Motor neuron (in vitro differentiated cells): ENCODE measurements around the gene YIPF1. TPM values are rescaled to one million over a fixed set of nuclear protein-coding genes. Genes with fewer than 3 reads are reported as not detected.
"Not testable (repeated sequence)": the region's sequence is repeated elsewhere in the genome, so short reads cannot be mapped to it uniquely, and the experiment has no call there.

Experiments
- ATAC-seq, 8 experiments: fragments of 200-7000 bp; cut with Tn5 transposase; replicated peaks in 6 of 8; 2 replicates each; pipeline ENCODE4 v1.8.0; 2021; ENCODE audit warnings: mild to moderate bottlenecking in 8 of 8, moderate library complexity in 8 of 8
- H3K27ac ChIP-seq, 2 donors: fragments of 250-450 bp; sonication (Bioruptor Pico); 2 replicates each; pipeline ENCODE4 v1.9.0; 2021; ENCODE audit warnings: antibody characterized with exemption in 2 of 2, mild to moderate bottlenecking in 2 of 2, moderate library complexity in 1 of 2
- H3K4me1 ChIP-seq, 2 donors: fragments of 250-450 bp; sonication (Bioruptor Pico); replicated peaks in 1 of 2; 2 replicates each; pipeline ENCODE4 v1.6.1; 2021; ENCODE audit warnings: antibody characterized with exemption in 2 of 2, mild to moderate bottlenecking in 2 of 2, moderate library complexity in 1 of 2
- H3K4me3 ChIP-seq, 5 donors: fragments of 250-450 bp; sonication (Bioruptor Pico); 2 replicates each; pipeline ENCODE4 v1.9.0; 2021; ENCODE audit warnings: antibody characterized with exemption in 5 of 5, mild to moderate bottlenecking in 5 of 5, moderate library complexity in 4 of 5
- WGBS, 10 experiments: fragments of 450-650 bp; shearing (Covaris generic); methylation state at CpG; one replicate each; pipeline ENCODE4 v1.0.0; 2022; 5-methylcytosine and 5-hydroxymethylcytosine counted together
- in situ Hi-C, 9 experiments: fragments of 400-800 bp; cut with MboI; loops; one replicate each; pipeline ENCODE4 v1.15.0; 2021; ENCODE audit warnings: low sequenced_read_pairs in 9 of 9, low pct_unique_long_range_greater_than_20kb in 2 of 9; ENCODE audit not compliant: unreplicated experiment in 9 of 9
- total RNA-seq, 8 experiments: library from RNA; unstranded; fragments of 300-600 nt; gene quantifications; 2 replicates each; pipeline versions ENCODE4 v1.2.3 to v1.2.4, GENCODE V29; 2022

The YIPF1 gene
- total RNA-seq, 8 experiments from 2014 or later, result 18.4 to 41.4 (median 34.6) TPM

DNA sequence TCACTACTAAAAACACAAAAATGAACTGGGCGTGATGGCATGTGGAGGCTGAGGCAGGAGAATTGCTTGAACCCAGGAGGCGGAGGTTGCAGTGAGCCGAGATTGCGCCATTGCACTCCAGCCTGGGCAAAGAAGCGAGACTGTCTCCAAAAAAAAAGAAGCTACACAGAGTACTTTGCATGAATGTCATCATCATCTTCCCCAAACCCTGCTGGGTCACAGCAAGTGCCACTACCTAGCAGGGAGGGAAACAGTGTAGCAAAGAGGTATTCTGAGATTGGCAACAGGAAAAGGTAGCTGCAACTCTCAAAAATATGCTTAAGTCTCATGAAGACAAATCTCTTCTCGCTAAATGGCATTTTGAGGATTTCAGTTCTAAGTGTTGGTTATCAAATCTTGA is 64.3 kb downstream of the YIPF1 start:
- 94 to 100% (median 100%) methylated on average over 1 to 6 of the region's 6 CpGs; no CpG with 5 or more reads in 1 of the 10 experiments for WGBS, 10 experiments
- Histone ChIP-seq H3K4me3 (no peak overlapping the region), H3K4me1 (no peaks in the 10 kb centered on the region), H3K27ac (no peak overlapping the region)
- ATAC-seq, result no peak
- in situ Hi-C loops, result loop anchor here in 1 of 9 experiments (25.0 kb wide), 1 partner anchor 338 kb away; no protein-coding TSS in a partner anchor

DNA sequence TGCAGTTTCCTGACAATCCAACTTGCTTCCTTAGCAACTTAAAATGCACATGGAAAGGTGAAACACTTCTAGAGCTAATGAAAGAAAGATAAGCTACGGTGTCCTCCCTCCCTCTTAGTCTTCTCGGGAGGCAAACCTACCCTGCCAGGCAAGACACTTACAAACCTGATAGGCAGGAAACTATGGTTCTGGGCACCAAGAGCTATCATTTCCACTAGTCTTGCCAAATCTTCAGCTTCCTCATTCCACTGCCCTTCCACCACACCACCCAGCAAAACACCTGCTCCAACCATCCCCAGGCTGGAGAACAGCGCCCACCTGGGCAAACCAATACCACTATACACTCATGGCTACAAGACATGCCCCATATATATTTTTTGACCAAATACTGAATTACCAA is 66.7 kb downstream of the YIPF1 start:
- no peak overlapping the region for H3K4me3 ChIP-seq
- in situ Hi-C loops, result no loop called here
- no peak for ATAC-seq
- 82 to 100% (median 93%) methylated on average over 1 to 3 of the region's 3 CpGs; no CpG with 5 or more reads in 1 of the 10 experiments for WGBS, 10 experiments
- no peak overlapping the region for H3K27ac ChIP-seq
- no peaks in the 10 kb centered on the region for H3K4me1 ChIP-seq

DNA sequence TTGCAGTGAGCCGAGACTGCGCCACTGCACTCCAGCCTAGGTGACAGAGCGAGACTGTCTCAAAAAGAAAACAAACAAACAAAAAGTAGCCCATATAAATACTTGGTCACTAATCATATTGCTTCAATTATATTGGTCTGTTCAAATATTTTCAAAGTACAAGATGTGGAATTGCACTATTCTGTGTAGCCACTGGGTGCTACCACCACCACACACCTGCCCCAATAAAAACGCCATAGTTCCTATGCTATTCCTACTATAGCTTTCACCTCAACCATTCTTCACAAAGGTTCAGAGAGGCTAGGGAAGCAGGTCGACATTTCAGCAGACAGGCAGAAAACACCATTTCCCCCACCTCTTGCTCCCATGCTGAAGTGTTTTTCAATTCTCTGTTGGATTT is 68.2 kb downstream of the YIPF1 start:
- in situ Hi-C loops, result no loop called here
- Histone ChIP-seq H3K27ac (no peak overlapping the region), H3K4me1 (no peaks in the 10 kb centered on the region), H3K4me3 (no peak overlapping the region)
- 82 to 100% (median 92%) methylated on average over 1 to 5 of the region's 5 CpGs; no CpG with 5 or more reads in 4 of the 10 experiments for WGBS, 10 experiments
- no peak for ATAC-seq

DNA sequence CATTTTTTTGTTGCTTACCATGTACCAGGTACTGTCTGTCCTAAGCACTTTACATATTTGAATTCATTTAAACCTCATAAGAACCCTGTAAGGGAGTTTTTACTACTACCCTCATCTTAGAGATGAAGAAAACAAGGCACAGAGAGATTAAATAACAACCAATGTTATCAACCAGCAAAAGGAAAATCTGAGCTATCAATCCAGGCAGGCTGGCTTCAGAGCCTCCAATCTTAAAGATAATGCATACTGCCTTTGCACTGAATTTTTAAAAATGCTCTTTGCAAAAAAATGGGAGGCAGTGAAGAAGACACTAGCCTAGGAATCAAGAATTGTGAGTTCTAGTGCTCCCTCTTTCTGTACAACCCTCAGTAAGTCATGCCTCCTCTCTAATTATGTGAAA is 70.2 kb downstream of the YIPF1 start:
- Histone ChIP-seq H3K27ac (no peak overlapping the region), H3K4me3 (no peak overlapping the region), H3K4me1 (no peaks in the 10 kb centered on the region)
- ATAC-seq, result no peak
- in situ Hi-C loops, result no loop called here

DNA sequence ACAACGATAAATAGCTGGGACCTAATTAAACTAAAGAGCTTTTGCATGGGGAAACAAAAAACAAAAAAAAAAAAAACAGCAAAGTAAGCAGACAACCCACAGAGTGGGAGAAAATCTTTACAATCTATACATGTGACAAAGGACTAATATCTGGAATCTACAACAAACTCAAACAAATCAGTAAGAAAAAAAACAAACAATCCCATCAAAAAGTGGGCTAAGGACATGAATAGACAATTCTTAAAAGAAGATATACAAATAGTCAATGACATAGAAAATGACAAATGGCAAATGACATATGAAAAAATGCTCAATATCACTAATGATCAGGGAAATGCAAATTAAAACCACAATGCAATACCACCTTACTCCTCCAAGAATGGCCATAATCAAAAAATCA is 73.0 kb downstream of the YIPF1 start:
- WGBS, 10 experiments, result 91 to 100% (median 100%) methylated on average over 1 of the region's 1 CpG; no CpG with 5 or more reads in 1 of the 10 experiments
- in situ Hi-C loops, H3K4me3 ChIP-seq, H3K4me1 ChIP-seq, H3K27ac ChIP-seq, ATAC-seq: not testable (repeated sequence)

DNA sequence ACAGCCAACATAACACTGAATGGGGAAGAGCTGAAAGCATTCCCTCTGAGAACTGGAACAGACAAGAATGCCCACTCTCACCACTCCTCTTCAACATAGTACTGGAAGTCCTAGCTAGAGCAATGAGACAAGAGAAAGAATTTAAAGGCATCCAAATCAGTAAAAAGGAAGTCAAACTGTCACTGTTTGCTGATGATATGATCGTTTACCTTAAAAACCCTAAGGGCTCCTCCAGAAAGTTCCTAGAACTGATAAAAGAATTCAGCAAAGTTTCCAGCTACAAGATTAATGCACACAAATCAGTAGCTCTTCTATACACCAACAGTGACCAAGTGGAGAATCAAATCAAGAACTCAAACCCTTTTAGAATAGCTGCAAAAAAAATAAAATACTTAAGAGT is 74.1 kb downstream of the YIPF1 start:
- WGBS, 10 experiments, result 67 to 100% (median 100%) methylated on average over 1 of the region's 1 CpG; no CpG with 5 or more reads in 3 of the 10 experiments
- H3K4me3 ChIP-seq, in situ Hi-C loops, H3K27ac ChIP-seq, ATAC-seq, H3K4me1 ChIP-seq: not testable (repeated sequence)

DNA sequence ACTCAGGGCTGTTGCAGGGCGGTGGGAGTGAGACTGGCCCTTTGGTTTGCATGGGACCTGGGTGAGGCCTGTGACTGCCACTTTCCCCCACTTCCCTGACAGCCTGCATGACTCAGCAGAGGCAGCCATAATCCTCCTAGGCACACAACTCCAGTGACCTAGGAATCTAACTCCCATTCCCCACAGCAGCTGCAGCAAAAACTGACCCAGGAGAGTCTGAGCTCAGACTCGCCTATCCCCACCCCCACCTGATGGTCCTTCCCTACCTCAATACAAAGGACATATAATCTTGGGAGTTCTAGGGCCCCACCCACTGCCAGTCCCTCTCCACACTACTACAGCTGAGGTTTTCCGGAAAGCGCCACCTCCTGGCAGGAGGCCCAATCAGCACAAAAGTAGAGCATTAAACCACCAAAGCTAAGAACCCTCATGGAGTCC is 78.2 kb downstream of the YIPF1 start:
- ATAC-seq, result peak in 2 of 8 experiments; percentile 43 to 72
- 78 to 100% (median 94%) methylated on average over 1 to 4 of the region's 4 CpGs; no CpG with 5 or more reads in 5 of the 10 experiments for WGBS, 10 experiments
- Histone ChIP-seq H3K4me1 (no peaks in the 10 kb centered on the region), H3K4me3 (no peak overlapping the region), H3K27ac (no peak overlapping the region)
- in situ Hi-C loops, result no loop called here

DNA sequence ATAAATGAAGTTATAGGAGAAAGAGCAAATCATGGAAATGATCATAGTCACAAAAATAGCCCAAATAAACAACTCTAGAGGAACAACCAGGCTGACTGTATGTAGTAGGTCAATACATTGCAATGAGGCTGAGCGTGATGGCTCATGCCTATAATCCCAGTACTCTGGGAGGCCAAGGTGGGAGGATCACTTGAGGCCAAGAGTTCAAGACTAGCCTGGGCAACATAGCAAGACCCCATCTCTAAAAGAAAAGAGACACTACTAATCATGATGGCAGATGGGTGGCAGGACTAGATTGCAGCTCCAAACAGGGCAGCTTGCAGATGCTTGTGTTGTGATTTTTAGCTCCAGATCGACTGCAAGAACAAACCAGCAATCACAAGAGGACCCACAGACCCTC is 79.1 kb downstream of the YIPF1 start:
- WGBS, 10 experiments, result 50 to 100% (median 86%) methylated on average over 1 to 2 of the region's 2 CpGs; no CpG with 5 or more reads in 1 of the 10 experiments
- Histone ChIP-seq H3K27ac (no peak overlapping the region), H3K4me1 (no peaks in the 10 kb centered on the region), H3K4me3 (no peak overlapping the region)
- peak in 2 of 8 experiments; percentile 17 to 27 for ATAC-seq
- in situ Hi-C loops, result no loop called here

DNA sequence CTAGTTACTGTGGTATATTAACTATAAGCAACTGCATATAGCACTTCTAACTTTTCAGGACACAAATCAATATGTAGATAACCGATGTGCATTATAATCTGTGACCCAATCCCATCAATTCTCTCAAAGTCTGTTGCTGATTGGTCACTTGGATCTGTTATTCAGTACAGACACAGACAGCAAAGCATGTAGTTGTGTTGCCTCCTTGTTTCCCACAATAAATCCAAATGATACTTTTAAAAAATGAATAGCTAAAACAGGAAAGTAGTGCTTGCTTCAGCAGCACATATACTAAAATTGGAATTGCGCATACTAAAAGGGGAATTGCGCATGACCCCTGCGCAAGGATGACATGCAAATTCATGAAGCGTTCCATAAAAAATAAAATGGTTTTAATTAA is 79.6 kb downstream of the YIPF1 start:
- WGBS, 10 experiments, result 19 to 98% (median 92%) methylated on average over 4 to 5 of the region's 5 CpGs; no CpG with 5 or more reads in 1 of the 10 experiments
- no peak overlapping the region for H3K4me3 ChIP-seq
- peak in 3 of 8 experiments; percentile 58 to 86 (median 67) for ATAC-seq
- in situ Hi-C loops, result no loop called here
- no peaks in the 10 kb centered on the region for H3K4me1 ChIP-seq
- H3K27ac ChIP-seq, result no peak overlapping the region

DNA sequence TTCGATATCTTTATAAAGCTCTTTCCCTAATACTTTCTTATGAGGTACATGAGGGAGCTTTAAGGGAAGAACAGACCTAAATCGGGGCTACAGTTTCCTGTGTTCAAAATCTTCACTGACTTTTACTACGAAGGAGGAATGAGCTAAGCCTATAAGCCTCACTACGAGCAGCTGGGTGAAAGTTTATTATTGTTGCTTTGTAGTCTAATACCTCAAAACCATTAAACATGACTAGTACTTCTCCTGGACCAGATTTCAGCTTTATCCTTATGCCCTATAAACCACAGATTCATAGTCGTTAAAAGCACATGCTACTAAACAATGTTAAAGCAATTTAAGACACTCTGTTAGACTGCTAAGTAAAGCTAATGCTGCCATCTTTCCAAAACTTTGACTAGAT is 81.7 kb downstream of the YIPF1 start:
- WGBS, 10 experiments, result 28 to 100% (median 89%) methylated on average over 1 to 5 of the region's 5 CpGs
- no peak for ATAC-seq
- in situ Hi-C loops, result no loop called here

DNA sequence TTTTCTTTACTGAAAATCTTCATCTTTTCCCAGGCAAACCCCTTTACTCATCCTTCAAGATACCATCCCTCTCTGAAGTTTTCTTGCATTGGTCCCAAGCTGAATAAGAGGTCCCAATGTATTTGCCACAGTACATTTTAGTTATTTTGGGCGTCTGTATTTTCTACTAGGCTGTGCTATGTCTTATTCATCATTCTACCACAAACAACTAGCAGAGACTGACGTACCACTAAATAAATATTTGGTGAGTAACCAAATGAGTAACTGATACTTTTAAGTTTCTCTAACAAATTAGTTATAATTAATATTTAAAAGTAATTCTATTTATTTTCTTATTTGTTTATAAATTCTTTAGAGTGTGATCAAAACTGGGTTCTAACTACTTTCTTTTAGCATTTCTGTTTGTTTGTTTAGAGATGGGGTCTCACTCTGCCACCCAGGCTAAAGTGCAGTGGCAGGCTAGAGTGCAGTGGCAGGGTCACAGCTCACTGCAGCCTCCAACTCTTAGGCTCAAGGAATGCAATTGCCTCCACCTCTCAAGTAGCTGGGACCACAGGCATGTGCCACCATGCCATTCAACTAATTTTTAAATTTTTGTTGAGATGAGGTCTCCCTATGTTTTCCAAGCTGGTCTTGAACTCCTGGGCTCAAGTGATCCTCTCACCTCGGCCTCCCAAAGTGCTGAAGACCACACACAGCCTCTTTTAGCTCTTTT is 84.6 kb downstream of the YIPF1 start:
- ATAC-seq, result no peak
- in situ Hi-C loops, result no loop called here
- Histone ChIP-seq H3K4me3 (no peak overlapping the region), H3K27ac (no peak overlapping the region), H3K4me1 (no peaks in the 10 kb centered on the region)
- WGBS, 10 experiments, result 50 to 100% (median 94%) methylated on average over 1 to 3 of the region's 3 CpGs

More for the DNA sequence above, 81.7 kb downstream of the YIPF1 start:
- Histone ChIP-seq H3K4me3 (no peak overlapping the region), H3K4me1 (no peaks in the 10 kb centered on the region), H3K27ac (no peak overlapping the region)

DNA sequence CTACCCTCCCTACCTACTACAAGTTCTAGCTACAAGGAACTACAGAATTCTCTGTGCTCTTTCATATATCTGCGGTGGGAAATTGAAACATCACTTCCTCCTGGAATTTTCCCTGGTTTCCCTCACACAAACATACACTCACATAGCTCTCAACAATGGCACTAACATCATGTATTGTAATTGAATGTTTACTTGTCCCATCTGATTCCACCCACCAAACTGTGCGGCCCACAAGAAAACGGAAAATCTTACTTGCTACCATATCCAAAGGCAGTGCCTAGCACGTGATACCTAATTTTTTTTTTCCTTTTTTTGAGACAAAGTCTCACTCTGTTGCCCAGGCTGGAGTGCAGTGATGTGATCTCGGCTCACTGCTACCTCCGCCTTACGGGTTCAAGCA is 85.4 kb downstream of the YIPF1 start:
- no peak overlapping the region for H3K4me3 ChIP-seq
- 80 to 100% (median 96%) methylated on average over 3 to 7 of the region's 7 CpGs; no CpG with 5 or more reads in 1 of the 10 experiments for WGBS, 10 experiments
- in situ Hi-C loops, result no loop called here
- H3K27ac ChIP-seq, result no peak overlapping the region
- no peak for ATAC-seq
- H3K4me1 ChIP-seq, result no peaks in the 10 kb centered on the region
